AG04450 (cell line): Measurements from ENCODE around the gene SENP8. TPM values are rescaled to one million over a fixed set of nuclear protein-coding genes. Genes with fewer than 3 reads are reported as not detected.
"Not testable (repeated sequence)": the region's sequence is repeated elsewhere in the genome, so short reads cannot be mapped to it uniquely, and the experiment has no call there.

Experiments
- CTCF ChIA-PET: fragments of 300-600, 350-600 bp; formaldehyde crosslinking; extraction: SDS; loops from one replicate; lab custom pipeline; 2022; ENCODE audit warnings: antibody characterized with exemption, inconsistent platforms; lab: Charles Lee
- POLR2A ChIA-PET: fragments of 350-600 bp; formaldehyde crosslinking; extraction: SDS; loops from one replicate; lab custom pipeline; 2021; ENCODE audit warnings: antibody characterized with exemption, inconsistent platforms; lab: Yijun Ruan, JAX
- DNase-seq: peaks from one replicate; pipeline ENCODE4 v3.0.0-alpha.2; 2011; ENCODE audit warnings: low read depth, low spot score
- H3K27ac ChIP-seq: one replicate; pipeline ENCODE4 v1.5.1; 2012; ENCODE audit warnings: low read depth, low read length, control low read depth
- H3K27me3 ChIP-seq: one replicate; pipeline ENCODE4 v1.6.0; 2012; ENCODE audit warnings: low read length; ENCODE audit not compliant: control insufficient read depth, insufficient read depth
- H3K4me3 ChIP-seq: 2 replicates; pipeline ENCODE4 v1.5.1; 2011; ENCODE audit warnings: mild to moderate bottlenecking, low read depth, low read length, control low read depth
- H3K9me3 ChIP-seq: 2 replicates; pipeline ENCODE4 v1.5.1; 2012; ENCODE audit warnings: low read length; ENCODE audit not compliant: control insufficient read depth, insufficient read depth
- CTCF ChIP-seq: IDR thresholded peaks from 2 replicates; pipeline ENCODE4 v1.5.1; 2011; ENCODE audit warnings: low read depth, low read length, control low read depth, inconsistent platforms
- polyA plus RNA-seq: library from polyadenylated mRNA; depleted of rRNA; stranded (reverse); fragments of >200 nt; gene quantifications from 2 replicates; pipeline ENCODE4 v1.2.3, GENCODE V29; 2011

The SENP8 gene
- polyA plus RNA-seq, 1 experiment = 5.3 TPM

GRCh38 chr15:72092006-72092405 is 26.2 kb upstream of the SENP8 start:
- POLR2A ChIA-PET = no interaction called here
- TF ChIP-seq CTCF = no peak
- no peak for DNase-seq
- Histone ChIP-seq H3K27ac (no peak overlapping the region), H3K9me3 (no peaks in the 10 kb centered on the region), H3K4me3 (no peak overlapping the region), H3K27me3 (no peaks in the 10 kb centered on the region)
- CTCF ChIA-PET = interaction anchor here (0.9 kb wide), 1 partner anchor 242 kb away, joined by 3 read pairs; no protein-coding TSS in a partner anchor

GRCh38 chr15:72092691-72093090 is 25.5 kb upstream of the SENP8 start:
- no peak overlapping the region for H3K4me3 ChIP-seq
- H3K27me3 ChIP-seq = no peaks in the 10 kb centered on the region
- TF ChIP-seq CTCF = no peak
- POLR2A ChIA-PET = no interaction called here
- DNase-seq = no peak
- no peak overlapping the region for H3K27ac ChIP-seq
- H3K9me3 ChIP-seq = no peaks in the 10 kb centered on the region
- CTCF ChIA-PET = interaction anchor here (0.9 kb wide), 1 partner anchor 242 kb away, joined by 3 read pairs; no protein-coding TSS in a partner anchor

GRCh38 chr15:72096796-72097195 is 21.4 kb upstream of the SENP8 start:
- POLR2A ChIA-PET = no interaction called here

GRCh38 chr15:72098040-72098439 is 20.2 kb upstream of the SENP8 start:
- CTCF ChIA-PET = no interaction called here
- POLR2A ChIA-PET = no interaction called here
- no peak for DNase-seq
- H3K27ac ChIP-seq = no peak overlapping the region
- no peak overlapping the region for H3K4me3 ChIP-seq
- H3K9me3 ChIP-seq = no peaks in the 10 kb centered on the region
- no peak for TF ChIP-seq CTCF
- no peaks in the 10 kb centered on the region for H3K27me3 ChIP-seq

More at GRCh38 chr15:72096796-72097195, 21.4 kb upstream of the SENP8 start:
- no peaks in the 10 kb centered on the region for H3K27me3 ChIP-seq
- H3K9me3 ChIP-seq = no peaks in the 10 kb centered on the region
- no peak for TF ChIP-seq CTCF
- no peak overlapping the region for H3K4me3 ChIP-seq
- CTCF ChIA-PET = no interaction called here
- DNase-seq = no peak
- H3K27ac ChIP-seq = no peak overlapping the region

- ChIA-PET CTCF (no interaction called here), POLR2A (no interaction called here)
- H3K4me3 ChIP-seq = no peak overlapping the region
- H3K27me3 ChIP-seq = no peaks in the 10 kb centered on the region
- TF ChIP-seq CTCF = no peak
- no peak overlapping the region for H3K27ac ChIP-seq
- no peaks in the 10 kb centered on the region for H3K9me3 ChIP-seq
- no peak for DNase-seq
Observed at GRCh38 chr15:72099155-72099554, 19.0 kb upstream of the SENP8 start.

GRCh38 chr15:72100551-72100950 is 17.7 kb upstream of the SENP8 start:
- POLR2A ChIA-PET, CTCF ChIA-PET, H3K9me3 ChIP-seq, H3K4me3 ChIP-seq, DNase-seq, H3K27me3 ChIP-seq, H3K27ac ChIP-seq: not testable (repeated sequence)
